IPS-NIHi7 (cell line): ENCODE results near the gene OPTC.
"Not testable (repeated sequence)": the region's sequence is repeated elsewhere in the genome, so short reads cannot be mapped to it uniquely, and the experiment has no call there.

Experiments used
- DNase-seq: peaks from one replicate; pipeline ENCODE4 v3.0.0; 2012; ENCODE audit warnings: mixed read lengths; ENCODE audit errors: extremely low spot score

Gene OPTC

DNA sequence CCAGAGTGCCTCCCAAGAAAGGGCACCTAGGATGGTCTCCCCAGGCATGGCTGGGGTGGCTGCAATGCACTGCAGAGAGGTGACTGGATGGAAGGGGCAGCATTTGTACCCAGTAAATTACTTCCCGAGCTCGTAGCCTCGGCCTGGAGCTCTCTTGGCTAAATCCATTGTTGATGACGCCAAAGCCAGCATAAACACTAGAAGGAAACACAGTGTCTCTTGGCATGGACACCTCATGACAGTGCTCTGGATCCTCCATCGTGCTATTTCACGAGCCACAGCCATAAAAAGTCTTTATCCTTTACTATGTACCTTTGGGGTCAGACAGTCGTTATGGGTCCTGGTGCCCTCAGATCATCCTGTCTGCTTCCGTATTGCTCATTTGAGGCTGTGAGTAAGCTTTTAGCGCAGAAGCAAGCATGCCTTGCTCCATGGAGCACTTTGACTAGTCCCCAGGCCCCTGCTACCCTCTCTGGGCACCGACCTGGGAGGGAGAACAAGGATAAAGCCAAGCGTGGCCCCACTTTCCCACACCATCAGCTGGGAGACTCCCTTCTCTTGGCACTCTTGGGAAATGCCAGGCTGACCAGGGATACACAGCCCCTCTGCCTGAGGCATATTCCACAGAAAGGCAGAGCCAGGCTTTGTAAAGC, 28.7 kb upstream of the OPTC start:
- no peak for DNase-seq

DNA sequence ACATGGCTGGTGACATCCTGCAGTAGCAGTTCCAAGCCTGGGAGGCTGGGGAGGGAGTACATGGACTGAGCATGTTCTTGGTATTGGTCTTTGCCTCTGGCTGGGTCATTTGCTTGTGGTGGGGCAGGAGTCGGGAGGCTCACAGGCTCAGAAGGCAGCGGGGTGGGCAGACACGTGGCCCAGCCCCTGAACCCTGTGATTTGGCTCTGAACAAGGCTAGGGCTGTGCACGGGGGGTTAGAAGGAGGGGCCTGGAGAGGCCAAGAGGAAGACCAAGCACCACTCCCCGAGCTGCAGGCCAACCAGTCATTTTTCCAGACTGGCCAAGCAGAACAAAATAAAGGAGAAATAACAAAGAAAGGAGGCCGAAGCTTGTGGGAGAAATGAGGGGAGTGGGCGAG, 28.0 kb upstream of the OPTC start:
- DNase-seq, result no peak

DNA sequence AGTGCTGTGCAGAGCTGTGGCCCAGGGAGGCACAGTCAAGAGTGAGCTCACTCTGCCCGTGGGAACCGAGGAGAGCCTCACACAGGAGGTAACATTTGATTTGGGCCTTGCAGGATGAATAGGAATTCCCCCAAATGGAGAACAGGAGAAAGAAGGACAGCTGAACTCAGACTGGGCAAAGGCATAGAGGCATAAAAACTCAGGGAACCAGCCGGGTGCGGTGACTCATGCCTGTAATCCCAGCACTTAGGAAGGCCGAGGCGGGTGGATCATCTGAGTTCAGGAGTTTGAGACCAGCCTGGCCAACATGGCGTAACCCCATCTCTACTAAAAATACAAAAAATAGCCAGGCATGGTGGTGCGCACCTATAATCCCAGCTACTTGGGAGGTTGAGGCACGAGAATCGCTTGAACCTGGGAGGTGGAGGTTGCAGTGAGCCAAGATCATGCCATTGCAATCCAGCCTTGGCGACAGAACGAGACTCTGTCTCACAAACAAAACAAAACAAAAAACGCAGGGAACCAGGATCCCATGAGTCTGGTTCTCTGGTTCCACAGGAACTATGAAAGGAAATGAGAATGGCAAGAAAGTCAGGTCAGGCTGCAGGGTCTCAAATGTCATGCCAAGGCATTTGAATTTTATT, 26.9 kb upstream of the OPTC start:
- not testable (repeated sequence) for DNase-seq

DNA sequence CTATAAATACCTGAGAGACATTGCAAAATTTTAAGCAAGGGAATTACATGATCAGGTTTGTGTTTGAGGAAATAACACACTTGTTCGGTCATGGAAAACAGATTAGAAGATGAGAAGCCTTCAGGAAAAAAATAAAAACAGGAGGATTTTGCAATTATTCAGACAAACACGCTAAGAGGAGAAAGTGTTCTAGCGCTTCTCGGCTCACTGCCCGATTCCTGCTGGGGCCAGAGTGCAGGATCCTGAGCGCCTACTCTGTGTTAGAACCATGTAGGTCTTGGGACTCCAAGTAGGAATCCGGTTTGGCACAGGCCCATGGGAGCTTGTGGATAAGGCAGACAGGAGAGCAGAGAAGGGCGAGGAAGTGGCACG, 26.4 kb upstream of the OPTC start:
- no peak for DNase-seq

DNA sequence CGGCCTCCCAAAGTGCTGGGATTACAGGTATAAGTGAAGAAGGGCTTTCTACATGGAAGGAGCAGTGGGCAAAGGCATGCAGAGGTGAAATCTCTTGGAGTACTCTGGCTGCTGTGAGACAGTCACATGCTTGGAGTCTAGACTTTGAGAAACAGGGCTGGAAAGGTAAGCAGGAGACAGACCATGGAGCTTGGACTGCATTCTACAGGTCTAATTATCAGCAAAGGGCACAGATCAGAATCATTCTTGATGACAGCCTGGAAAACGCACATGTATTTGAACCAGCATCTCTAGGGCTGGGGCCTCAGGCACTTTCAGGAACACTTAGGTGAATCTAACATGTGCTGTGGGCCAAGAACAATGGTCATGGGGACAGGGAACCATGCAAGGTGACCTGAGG, 25.6 kb upstream of the OPTC start:
- no peak for DNase-seq

DNA sequence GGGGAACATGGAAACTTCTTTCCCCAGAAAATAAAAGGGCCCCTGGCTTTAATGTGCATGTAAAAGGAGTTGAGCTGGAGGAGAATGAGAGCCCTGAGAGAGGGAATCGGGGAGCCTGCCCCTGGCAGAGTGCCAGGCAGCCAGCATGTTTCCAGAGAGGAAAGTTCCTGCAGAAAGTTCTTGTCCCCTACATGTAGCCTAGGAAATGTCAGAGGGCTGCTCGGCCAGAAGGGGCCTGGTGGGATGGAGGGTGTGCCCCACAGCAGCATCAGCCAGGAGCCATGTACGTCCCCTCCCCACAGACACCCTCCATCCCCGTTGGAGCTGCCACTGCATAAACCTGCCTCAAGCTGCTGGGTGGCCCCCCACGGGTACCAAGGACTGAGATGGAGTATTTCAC, 23.7 kb upstream of the OPTC start:
- DNase-seq, result no peak

DNA sequence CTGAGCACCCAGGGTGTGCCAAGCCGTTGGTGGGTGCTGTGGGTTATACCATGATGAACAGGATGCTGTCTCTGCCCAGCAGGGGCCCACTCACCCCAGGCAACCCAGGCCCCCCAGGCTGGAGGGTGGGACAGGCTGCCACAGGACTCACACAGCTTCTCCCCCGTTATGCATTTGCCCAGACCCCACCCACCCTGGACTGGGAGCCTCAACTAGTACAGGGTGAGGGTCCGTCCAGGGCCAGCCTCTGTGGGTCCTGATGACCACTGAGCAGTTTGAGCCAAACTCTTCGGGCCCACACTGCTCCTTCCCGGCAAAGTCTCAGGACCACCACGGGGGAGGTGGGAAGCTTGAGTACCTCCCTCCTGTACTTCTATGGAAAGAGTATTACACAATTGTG, 22.1 kb upstream of the OPTC start:
- no peak for DNase-seq

DNA sequence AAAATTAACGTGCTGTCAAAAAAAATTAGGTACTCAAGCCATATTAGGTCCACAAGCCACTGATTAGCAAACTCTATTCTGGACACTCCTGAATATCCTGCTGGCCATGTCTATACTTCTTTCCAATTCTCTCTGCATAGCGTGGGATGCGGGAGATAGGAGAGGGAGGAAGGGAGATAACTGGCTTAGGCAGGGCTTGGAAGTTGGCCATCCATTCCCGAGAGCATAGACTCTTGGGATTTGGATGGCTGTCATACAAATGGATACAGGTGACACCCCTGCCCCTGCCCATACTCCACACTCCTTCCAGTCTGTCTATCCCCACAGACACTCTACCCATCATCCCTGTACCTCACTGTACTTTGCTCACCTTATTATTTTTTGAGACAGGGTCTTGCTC, 20.7 kb upstream of the OPTC start:
- no peak for DNase-seq

DNA sequence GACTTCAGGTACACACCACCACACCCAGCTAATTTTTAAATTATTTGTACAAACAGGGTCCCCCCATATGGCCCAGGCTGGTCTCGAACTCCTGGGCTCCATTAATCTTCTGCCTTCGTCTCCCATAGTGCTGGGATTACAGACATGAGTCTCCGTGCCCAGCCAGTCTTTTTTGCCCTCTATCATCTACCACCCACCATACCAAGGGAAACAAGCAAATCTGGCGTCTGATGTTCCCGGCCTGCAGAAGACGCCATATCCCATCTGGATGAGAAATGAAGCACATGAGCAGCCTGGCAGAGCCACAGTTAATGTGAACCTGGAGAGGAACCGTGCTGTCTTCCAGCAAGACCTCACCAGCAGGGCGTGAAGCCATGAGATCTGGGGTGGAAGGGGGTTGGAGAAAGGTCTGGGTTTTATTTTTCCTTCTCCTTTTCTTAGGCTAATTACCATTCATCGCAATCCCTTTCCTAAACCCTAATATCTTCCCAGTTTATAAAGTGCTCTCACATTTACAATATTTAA, 20.1 kb upstream of the OPTC start:
- DNase-seq, result no peak

DNA sequence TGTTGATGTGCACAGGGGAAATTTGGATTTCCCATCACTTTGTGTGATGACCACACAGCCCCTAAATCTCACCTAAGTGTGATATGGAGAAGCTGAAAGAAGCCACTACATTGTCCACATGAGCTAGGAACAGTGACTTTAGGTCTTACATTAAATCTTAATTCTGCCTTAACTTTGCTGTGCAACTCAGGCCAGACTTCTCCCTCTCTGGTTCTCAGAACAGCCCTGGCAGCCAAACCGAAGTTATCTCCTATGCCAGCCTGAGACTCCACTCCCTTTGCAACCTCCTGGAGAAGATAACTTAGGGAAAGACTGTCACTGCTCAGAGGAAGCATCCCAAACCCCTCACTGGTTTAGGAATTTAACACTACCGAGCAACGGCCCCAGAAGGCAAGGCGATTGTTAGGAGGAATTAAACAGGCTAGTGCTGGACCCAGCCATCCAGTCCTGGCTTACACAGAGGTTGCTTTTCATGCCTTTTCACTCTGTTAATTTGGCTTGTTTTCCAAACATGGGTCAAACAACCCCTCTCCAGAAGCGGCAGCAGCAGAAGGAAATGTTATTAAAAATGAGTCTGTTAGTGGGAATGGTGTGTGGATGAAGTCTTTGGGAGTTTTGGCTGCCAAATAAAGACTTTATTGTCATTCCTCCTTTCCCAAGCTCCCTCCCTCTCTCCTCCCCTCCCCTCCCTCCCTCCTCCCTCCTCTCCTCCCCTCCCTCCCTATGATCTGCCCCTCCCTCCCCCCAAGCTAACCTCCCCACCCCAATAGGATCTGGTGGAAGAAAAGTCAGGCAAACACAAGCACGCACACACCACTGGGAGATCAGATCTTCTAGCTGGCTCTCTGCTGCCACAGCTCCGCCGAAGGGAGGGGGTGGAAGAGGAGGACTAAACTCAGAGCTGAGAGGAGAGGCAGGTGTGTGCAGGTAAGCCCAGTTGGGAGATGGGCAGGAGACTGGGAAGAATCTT, 18.7 kb upstream of the OPTC start, which contains the start of gene PRELP:
Gene PRELP (plus strand): TSS at position 795 of the 970 bp plus-strand sequence. CDS start 7,379 bp downstream, outside the sequence.
- DNase-seq, result peak; percentile 90

DNA sequence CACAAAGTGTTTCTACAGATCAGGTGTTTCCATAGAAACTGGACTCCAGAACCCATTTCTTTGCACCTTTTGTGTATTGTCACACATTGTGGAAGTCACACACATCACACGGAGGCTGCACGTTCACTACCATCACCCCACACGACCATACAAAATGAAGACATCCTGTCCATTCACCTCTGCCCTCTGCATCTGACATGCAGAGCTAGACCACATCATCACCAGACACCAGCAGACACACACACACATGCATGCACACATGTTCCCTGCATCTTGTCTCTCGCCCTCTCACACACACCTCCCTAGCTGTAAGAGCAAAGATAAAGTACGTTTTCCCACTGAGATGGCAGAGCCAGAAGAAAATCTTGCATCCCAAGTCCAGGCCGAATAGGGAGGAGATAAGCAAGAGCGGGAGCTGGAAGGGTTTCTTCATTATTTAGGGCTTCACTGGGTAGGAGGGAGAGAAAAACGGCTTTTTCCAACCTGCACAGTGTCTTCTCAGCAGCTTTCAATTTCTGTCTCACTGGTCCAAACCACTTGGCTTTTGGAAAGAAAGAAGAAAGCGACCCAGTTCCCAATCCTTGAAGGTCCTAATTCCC, 17.6 kb upstream of the OPTC start:
- no peak for DNase-seq

DNA sequence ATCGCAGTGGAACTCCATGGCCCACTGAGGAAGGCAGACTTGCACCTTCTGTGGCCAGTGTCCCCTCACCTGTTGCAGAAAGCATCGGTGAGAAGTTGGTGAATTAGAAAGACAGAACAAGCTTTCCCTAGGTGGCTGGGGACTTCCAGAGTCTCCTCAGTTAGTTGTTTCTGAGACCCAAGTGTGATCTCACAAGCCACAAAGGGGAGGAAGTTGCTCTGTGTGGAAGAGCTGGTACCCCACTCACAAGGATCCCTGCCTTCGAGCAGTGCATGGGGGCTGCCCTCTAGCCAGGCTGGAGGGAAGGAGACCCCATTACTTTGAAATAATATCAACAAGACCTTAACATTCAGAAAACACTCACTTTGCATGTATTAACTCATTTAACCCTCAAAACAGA, 16.2 kb upstream of the OPTC start:
- DNase-seq, result no peak

DNA sequence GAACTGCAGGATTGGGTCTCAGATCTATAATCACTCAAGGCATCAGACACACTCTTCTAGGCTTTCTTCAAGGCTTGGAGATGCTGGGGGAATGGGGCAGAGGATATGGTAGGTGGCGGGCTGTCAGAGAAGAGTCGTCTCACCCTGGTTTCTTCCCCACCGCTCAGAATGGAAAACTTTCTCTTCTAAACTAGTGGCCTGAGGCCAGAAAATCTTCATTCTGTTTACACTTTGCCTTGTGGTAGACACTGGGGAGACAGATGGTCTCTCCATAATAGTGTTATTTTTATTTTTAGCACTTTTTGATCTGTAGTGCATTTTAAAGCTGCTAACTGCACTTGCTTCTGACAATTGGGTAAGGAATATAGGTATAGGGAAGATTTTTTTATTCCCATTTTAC, 15.7 kb upstream of the OPTC start:
- no peak for DNase-seq

DNA sequence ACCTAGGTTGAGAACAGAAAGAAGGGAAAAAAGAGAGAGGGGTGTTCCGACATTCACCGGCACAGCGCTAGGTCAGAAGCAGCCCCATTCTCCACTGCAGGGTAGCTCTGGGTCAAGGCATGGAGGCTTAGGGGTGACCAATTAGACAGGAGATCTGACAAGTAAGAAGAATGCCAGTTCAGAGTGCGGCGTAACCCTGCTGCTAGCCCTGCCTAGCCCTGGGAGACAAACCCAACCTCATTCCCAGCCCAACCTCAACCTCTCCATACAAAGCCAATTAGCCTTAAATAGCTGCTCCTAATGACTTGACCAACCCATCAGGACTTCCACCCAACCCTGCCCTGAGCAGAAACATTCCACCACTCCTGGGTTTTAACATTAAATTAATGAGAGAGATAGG, 15.0 kb upstream of the OPTC start:
- no peak for DNase-seq

DNA sequence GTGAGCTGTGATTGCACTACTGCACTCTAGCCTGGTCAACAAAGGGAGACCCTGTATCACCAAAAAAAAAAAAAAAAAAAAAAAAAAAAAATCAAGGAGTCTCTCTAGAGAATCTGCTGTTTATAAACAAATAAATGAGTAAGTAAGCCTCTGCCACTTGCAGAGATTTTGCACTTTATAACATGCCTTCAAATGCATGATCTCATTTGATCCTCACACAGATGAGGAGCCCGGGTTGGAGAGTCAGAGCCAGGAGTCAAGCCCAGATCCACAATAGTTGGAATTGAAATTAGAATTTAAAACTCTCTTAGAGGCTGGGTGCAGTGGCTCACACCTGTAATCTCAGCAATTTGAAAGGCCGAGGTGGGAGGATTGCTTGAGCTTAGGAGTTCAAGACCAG, 14.3 kb upstream of the OPTC start:
- no peak for DNase-seq

DNA sequence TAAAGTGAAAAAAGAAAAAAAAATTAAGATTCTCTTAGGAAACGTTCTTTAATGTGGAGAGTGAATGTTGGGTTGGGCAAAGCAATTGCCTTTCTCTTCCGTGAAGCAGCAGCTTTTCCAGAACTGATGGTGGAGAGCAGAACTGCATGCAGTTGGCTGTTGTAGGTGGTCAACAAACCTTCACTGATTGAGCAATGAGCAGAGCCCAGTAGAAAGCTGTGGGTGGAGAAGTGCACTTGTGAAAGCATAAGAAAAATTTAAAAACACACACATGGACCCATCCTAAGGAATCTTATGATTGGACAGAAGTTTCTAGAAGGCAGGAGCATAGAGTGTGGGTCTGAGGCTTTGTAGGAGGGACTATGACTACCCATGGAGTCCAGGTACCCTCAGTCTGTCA, 13.9 kb upstream of the OPTC start:
- no peak for DNase-seq

DNA sequence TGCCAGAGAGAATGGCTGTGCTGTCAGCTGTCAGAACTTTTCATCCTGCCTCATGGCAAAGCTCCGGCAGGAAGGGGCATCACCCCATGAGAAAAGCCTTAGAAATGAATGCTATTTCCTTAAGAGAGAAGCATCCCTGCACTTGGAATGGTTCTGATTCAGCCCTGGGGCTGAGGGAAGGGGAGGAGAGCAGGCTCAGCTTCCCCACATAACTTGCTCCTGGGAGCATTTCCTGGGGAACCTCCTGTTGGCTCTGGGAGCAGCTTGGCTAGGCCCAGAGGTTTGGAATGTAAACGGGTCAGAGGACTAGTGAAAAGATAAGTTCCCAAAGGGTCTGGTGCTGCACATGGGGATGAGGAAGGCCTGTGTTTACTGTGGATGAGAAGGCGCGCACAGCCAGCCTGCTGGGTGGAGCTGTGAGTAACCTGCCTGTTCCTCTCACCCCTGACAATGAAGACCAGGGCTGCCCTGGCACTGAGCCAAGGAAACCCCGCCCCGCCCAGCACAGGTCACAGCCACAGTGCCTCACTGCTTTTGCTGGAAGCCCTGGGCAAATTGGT, 13.3 kb upstream of the OPTC start:
- DNase-seq, result peak; percentile 37

DNA sequence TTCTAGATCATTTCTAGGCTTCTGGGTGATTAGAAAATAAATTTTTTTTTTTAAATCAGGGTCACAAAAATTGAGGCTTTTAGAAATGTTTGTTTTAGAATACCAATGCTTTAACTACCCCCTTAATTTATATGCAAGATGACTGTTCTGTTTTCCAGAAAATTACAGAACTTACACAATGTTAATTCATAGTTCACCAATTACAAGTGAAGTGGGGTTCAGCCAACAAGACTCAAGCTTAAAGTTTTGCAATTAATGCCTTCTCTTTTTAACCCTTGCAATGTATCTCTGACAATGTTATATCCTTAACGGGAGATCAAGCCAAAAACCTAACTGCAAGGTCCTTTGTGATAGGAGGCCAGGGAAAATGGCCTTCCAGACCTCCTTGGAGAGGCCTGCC, 12.8 kb upstream of the OPTC start:
- no peak for DNase-seq

DNA sequence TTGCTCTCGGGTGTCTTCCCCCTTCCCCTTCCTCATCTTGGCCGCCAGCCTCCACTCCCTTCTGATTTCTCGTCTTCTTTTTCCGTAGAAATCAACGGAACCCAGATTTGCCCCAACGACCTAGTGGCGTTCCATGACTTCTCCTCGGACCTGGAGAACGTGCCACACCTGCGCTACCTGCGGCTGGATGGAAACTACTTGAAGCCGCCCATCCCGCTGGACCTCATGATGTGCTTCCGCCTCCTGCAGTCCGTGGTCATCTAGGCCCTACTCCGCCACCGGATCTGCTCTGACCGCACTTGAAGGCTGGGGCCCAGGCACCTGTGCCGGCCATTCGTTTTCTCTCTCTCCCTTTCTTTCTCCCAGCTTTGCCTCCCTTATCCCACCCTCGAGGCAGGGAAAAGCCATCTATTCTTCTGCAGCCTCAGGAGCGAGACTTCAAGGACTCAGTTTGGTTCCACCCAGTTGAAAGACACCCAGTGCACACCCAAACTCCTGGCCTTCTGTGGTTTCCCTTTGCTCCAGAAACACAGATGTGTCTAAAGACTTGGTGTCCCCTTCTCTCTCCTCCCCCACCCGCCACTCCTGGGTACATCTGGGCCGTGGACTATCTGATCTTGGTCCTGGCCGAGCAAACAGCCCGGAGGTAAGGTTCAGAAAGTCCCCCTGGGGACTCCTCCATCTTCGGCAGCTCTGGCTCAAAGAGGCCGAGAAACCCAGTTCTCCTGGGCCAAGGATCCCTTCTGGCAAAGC, 7.2 kb upstream of the OPTC start:
- DNase-seq, result no peak

DNA sequence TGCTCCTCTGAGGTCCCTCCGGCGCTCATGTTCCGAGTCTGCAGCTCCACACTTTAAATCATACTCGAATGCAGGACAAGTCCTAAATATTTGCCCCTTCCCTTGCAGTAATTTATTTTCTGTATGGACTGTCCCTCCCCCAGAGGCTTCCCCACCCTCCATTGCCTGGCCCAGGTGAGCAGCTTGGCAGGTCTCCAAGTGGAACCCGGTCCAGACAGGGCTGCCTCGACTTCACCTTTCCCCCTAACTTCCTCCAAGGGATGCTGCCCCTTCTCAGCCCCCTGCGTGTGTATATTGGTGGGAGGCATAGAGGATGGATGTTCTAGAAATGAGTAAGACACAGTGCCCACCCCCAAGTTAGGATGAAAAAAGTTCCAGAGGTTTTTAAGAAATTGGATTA, 5.4 kb upstream of the OPTC start:
- DNase-seq, result no peak

DNA sequence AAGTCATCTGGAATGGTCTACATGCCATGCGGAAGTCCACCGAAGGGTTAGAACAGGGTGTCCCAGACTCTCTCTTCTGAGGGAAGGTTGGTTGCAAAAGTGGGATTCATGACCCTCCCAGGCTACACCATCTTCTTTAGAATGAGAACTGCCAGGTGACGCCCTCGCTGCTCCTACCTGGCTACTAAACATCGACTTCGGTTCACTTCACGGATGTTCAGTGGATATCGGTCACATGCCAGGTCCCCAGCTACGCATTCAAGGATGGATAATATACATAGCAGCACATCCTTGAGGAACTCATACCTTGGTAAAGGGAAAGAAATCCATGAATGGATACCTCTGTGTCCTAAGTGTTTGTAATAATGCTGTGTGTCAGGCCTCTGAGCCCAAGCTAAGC, 3.3 kb upstream of the OPTC start:
- DNase-seq, result no peak
